Uterus (tissue), 2 donors: ENCODE measurements around the gene CYB5R4.
"Not testable (repeated sequence)": the region's sequence is repeated elsewhere in the genome, so short reads cannot be mapped to it uniquely, and the experiment has no call there.

Source experiments
- CTCF ChIP-seq, 4 experiments: fragments of 200-600 bp in 2 of 4; fragments of 450-650 bp in 2 of 4; sonication (generic) in 2 of 4; IDR thresholded peaks; one replicate each; pipeline ENCODE4 v1.5.1; 2016 to 2019; ENCODE audit warnings: antibody characterized with exemption in 4 of 4, mild to moderate bottlenecking in 2 of 4, moderate library complexity in 1 of 4
- POLR2A ChIP-seq, 2 donors: fragments of 450-650 bp; IDR thresholded peaks; one replicate each; pipeline ENCODE4 v1.6.1; 2016; ENCODE audit warnings: antibody characterized with exemption in 2 of 2, mild to moderate bottlenecking in 1 of 2, moderate library complexity in 1 of 2

- not testable (repeated sequence) for TF ChIP-seq POLR2A, CTCF (IDR thresholded peaks at IDR 0.05)
Measured at GRCh38 chr6:83947983-83948382, 88.5 kb downstream of the CYB5R4 start.
